Gastrocnemius medialis (tissue), 4 donors: ENCODE data around the gene MTARC2. TPM values are rescaled to one million over a fixed set of nuclear protein-coding genes. Genes with fewer than 3 reads are reported as not detected.

Experiments
- ATAC-seq, 2 donors: fragments of 150-250 bp; one replicate each; pipeline ENCODE4 v1.9.1; 2016
- DNase-seq, 2 donors: peaks; one replicate each; pipeline ENCODE4 v3.0.0-alpha.2; 2019
- H3K27ac ChIP-seq, 4 donors: fragments of 200-600 bp; sonication (generic); 1 replicate in 1 of 4; 2 replicates in 3 of 4; pipeline ENCODE4 v1.5.1; 2016 to 2018; ENCODE audit warnings: mild to moderate bottlenecking in 2 of 4, moderate library complexity in 1 of 4
- H3K27me3 ChIP-seq, 3 donors: fragments of 200-600 bp; sonication (generic) in 2 of 3; 1 replicate in 1 of 3; 2 replicates in 2 of 3; pipeline versions ENCODE4 v1.5.1 to v1.6.0; 2016 to 2019; ENCODE audit warnings: mild to moderate bottlenecking in 1 of 3, moderate library complexity in 1 of 3
- H3K36me3 ChIP-seq, 2 donors: fragments of 200-600 bp; sonication (generic) in 1 of 2; one replicate each; pipeline ENCODE4 v1.5.1; 2017 to 2018
- H3K4me1 ChIP-seq, 2 donors: fragments of 200-600 bp; sonication (generic) in 1 of 2; one replicate each; pipeline ENCODE4 v1.5.1; 2016 to 2017; ENCODE audit warnings: mild to moderate bottlenecking in 2 of 2
- H3K4me3 ChIP-seq, 4 donors: fragments of 200-600 bp; sonication (generic) in 3 of 4; 1 replicate in 1 of 4; 2 replicates in 3 of 4; pipeline ENCODE4 v1.5.1; 2016 to 2019; ENCODE audit warnings: mild to moderate bottlenecking in 2 of 4
- H3K9me3 ChIP-seq, 3 donors: fragments of 200-600 bp; sonication (generic) in 2 of 3; 1 replicate in 1 of 3; 2 replicates in 2 of 3; pipeline ENCODE4 v1.5.1; 2016 to 2019
- CTCF ChIP-seq, 5 experiments: fragments of 450-650 bp in 3 of 5; fragments of 200-600 bp in 2 of 5; sonication (generic) in 2 of 5; IDR thresholded peaks in 4 of 5; conservative IDR thresholded peaks in 1 of 5; 1 replicate in 4 of 5; 2 replicates in 1 of 5; pipeline ENCODE4 v1.5.1; 2016 to 2019; ENCODE audit warnings: antibody characterized with exemption in 5 of 5, mild to moderate bottlenecking in 3 of 5, moderate library complexity in 3 of 5
- POLR2A ChIP-seq, 2 donors: fragments of 450-650 bp; IDR thresholded peaks; one replicate each; pipeline ENCODE4 v1.6.1; 2017; ENCODE audit warnings: antibody characterized with exemption in 2 of 2, mild to moderate bottlenecking in 2 of 2, moderate library complexity in 2 of 2
- in situ Hi-C, 4 donors: fragments of 200-750 bp; cut with MboI; loops; one replicate each; pipeline versions ENCODE4 v1.15.0 to v1.8.0; 2017; ENCODE audit warnings: low sequenced_read_pairs in 4 of 4
- intact Hi-C: fragments of 100-400 bp; cut with DNase I; formaldehyde crosslinking; loops from one replicate; pipeline ENCODE4 v1.15.1; 2023; ENCODE audit warnings: low total_unique reads
- total RNA-seq, 4 donors: library from RNA; depleted of rRNA; stranded (reverse); fragments of >200 nt; gene quantifications; one replicate each; pipeline versions ENCODE4 v1.1.0 to v1.2.3, GENCODE V29; 2016

Gene MTARC2
- total RNA-seq, 4 donors from 2014 or later, result 5.8 to 12.0 (median 7.3) TPM

DNA sequence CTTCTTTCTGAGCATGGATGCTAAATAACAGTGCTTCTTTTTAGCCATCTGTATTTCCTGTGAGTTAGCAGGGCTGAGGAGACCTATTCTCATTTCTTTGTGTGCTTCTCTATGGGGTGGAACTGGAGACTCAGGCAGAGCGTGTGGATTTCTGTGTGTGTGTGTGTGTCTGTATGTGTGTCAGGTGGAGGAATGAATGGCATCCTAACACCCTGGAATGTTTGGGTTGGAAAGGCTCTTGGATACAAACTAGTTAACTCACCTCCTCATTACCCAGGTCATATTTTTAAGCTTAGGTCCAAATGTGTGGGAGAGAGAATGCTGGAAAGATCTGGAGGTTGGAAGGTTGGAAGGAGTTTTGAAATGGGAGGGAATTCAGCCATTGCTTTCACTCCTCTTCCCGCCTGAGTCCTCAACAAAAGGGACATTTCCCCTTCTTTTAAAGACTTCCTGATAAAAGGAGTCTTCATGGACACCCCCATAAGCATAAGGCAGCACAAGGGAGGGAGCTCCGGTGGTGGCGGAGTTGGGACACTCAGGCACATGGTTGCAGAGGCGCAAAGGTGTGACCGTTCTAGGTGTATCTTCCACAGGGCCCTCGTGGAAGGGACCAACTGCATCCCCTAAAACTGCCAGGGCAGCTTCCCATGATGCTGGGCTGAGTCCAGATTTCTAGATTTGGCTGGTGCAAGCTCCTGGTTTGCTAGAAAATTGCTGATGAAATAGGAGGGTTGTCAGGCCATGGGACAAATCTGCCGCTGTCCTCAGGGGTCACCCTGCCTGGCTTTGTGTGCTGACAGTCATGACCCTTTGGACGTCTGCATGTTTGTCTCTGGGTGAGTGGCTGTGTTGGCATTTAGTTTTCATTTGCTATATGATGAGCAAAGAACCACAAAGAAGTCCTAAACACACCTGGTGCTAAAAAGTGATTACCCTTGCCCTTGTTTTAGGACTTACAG, 76.2 kb downstream of the MTARC2 start:
- Histone ChIP-seq H3K27me3 (no peaks in the 10 kb centered on the region), H3K9me3 (no peaks in the 10 kb centered on the region), H3K36me3 (no peaks in the 10 kb centered on the region), H3K27ac (no peak overlapping the region), H3K4me3 (no peak overlapping the region), H3K4me1 (peaks cover 0 to 4% of the 10 kb centered on the region in 2 donors)
- in situ Hi-C loops (loop anchor here in 1 of 4 donors (25.0 kb wide), 1 partner anchor 613 kb away; no protein-coding TSS in a partner anchor), intact Hi-C loops (no loop called here)
- DNase-seq (no peak), ATAC-seq (no peak)
- no peak for TF ChIP-seq POLR2A (IDR thresholded peaks at IDR 0.05)
- TF ChIP-seq CTCF (IDR thresholded peaks at IDR 0.05 in 4 of 5, conservative IDR thresholded peaks at IDR 0.05 in 1 of 5), result no peak

DNA sequence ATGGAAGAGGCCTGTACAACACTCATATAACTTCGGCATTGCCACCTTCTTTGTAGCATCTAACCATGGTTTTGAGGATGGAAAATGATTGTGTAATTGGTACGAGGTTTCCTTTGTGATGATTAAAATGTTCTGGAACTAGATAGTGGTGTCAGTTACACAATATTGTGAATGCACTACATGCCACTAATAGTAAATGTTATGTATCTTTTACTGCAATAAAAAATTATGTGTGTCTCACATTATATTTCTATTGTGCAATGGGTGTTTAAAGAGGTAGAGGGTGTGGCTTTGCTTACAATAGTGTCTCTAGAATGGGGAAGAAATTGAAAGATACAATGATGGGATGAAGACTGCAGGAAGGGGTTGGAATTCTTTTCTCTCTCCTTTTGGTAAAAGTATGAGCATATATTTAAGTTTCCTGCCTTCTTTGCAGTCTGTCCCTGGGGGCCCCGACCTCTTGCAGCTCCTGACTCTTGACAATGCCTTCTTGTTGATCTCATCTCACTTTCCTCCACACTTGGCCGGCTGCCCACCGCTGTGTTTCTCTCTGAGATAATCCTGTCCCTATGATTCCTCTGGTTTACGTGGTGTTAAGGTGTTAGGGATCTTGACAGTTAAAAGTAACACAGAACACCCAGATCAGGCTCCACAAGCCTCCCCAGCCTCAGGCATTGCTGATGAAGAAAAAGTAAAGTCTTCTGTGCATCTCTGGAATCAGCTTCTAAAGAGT, 77.9 kb downstream of the MTARC2 start:
- ATAC-seq (no peak), DNase-seq (no peak)
- Histone ChIP-seq H3K9me3 (no peaks in the 10 kb centered on the region), H3K4me3 (no peak overlapping the region), H3K4me1 (no peaks in the 10 kb centered on the region), H3K27me3 (no peaks in the 10 kb centered on the region), H3K27ac (no peak overlapping the region), H3K36me3 (no peaks in the 10 kb centered on the region)
- in situ Hi-C loops (no loop called here), intact Hi-C loops (no loop called here)
- no peak for TF ChIP-seq POLR2A (IDR thresholded peaks at IDR 0.05)
- TF ChIP-seq CTCF (IDR thresholded peaks at IDR 0.05 in 4 of 5, conservative IDR thresholded peaks at IDR 0.05 in 1 of 5), result no peak

DNA sequence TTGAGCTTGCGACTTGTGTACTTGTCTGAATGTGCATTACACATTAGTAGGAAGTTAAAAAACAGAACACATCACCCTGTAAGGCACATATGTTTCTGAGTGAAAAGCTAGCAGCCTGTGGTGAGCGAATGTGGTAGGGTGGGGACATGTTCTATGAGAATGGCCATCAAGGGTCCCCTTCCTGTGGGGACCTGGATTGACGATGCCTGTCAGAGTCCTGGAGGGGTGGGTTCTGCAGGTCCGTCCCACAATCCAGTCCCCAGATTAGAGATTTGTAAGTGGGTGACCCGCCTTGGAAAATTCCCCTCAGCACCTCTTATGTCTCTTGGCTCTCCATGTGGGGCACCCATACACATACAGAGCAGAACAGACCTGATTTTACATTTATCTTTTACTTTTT, 78.6 kb downstream of the MTARC2 start:
- Histone ChIP-seq H3K27me3 (no peaks in the 10 kb centered on the region), H3K27ac (no peak overlapping the region), H3K36me3 (no peaks in the 10 kb centered on the region), H3K9me3 (no peaks in the 10 kb centered on the region), H3K4me1 (no peaks in the 10 kb centered on the region), H3K4me3 (no peak overlapping the region)
- TF ChIP-seq POLR2A (IDR thresholded peaks at IDR 0.05), result no peak
- no peak for TF ChIP-seq CTCF (IDR thresholded peaks at IDR 0.05 in 4 of 5, conservative IDR thresholded peaks at IDR 0.05 in 1 of 5)
- DNase-seq (no peak), ATAC-seq (no peak)
- intact Hi-C loops (no loop called here), in situ Hi-C loops (no loop called here)

- no peak for ATAC-seq
- Histone ChIP-seq H3K27ac (no peak overlapping the region), H3K4me1 (no peaks in the 10 kb centered on the region), H3K36me3 (no peaks in the 10 kb centered on the region), H3K4me3 (no peak overlapping the region), H3K9me3 (no peaks in the 10 kb centered on the region), H3K27me3 (no peaks in the 10 kb centered on the region)
- DNase-seq, result no peak
- in situ Hi-C loops (no loop called here), intact Hi-C loops (no loop called here)
- TF ChIP-seq CTCF (IDR thresholded peaks at IDR 0.05 in 4 of 5, conservative IDR thresholded peaks at IDR 0.05 in 1 of 5) (no peak), POLR2A (IDR thresholded peaks at IDR 0.05) (no peak)
These were observed 79.5 kb downstream of the MTARC2 start for GRCh38 chr1:220827445-220828178.
